Gastrocnemius medialis (tissue), 4 donors: ENCODE measurements around the gene PHKB.

Source experiments
- POLR2A ChIP-seq, 2 donors: fragments of 450-650 bp; IDR thresholded peaks; one replicate each; pipeline ENCODE4 v1.6.1; 2017; ENCODE audit warnings: antibody characterized with exemption in 2 of 2, mild to moderate bottlenecking in 2 of 2, moderate library complexity in 2 of 2
- TF ChIP-seq, protein P1 (sequence below), 5 experiments: fragments of 450-650 bp in 3 of 5; fragments of 200-600 bp in 2 of 5; sonication (generic) in 2 of 5; IDR thresholded peaks in 4 of 5; conservative IDR thresholded peaks in 1 of 5; 1 replicate in 4 of 5; 2 replicates in 1 of 5; pipeline ENCODE4 v1.5.1; 2016 to 2019; ENCODE audit warnings: antibody characterized with exemption in 5 of 5, mild to moderate bottlenecking in 3 of 5, moderate library complexity in 3 of 5

DNA sequence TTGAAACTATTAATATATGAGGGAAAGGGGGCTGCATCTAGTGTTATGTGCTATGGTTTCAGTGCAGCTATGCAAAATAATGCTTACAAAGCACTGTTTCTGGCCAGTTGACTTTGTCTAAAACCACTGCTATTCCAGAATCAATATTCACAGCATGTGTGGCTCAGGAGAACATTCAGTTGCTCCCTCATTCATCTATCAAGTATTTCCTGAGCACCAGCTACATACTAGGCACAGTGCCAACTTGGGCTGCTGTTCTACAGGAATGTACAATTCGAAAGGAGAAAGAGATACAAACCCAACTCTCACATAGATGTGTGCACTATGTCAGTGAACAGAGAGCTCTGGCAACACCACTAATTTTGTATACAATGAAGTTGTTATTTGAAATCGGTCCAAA is 183.0 kb downstream of the PHKB start:
- TF ChIP-seq, protein P1, sequence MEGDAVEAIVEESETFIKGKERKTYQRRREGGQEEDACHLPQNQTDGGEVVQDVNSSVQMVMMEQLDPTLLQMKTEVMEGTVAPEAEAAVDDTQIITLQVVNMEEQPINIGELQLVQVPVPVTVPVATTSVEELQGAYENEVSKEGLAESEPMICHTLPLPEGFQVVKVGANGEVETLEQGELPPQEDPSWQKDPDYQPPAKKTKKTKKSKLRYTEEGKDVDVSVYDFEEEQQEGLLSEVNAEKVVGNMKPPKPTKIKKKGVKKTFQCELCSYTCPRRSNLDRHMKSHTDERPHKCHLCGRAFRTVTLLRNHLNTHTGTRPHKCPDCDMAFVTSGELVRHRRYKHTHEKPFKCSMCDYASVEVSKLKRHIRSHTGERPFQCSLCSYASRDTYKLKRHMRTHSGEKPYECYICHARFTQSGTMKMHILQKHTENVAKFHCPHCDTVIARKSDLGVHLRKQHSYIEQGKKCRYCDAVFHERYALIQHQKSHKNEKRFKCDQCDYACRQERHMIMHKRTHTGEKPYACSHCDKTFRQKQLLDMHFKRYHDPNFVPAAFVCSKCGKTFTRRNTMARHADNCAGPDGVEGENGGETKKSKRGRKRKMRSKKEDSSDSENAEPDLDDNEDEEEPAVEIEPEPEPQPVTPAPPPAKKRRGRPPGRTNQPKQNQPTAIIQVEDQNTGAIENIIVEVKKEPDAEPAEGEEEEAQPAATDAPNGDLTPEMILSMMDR (IDR thresholded peaks at IDR 0.05 in 4 of 5, conservative IDR thresholded peaks at IDR 0.05 in 1 of 5): no peak
- TF ChIP-seq POLR2A (IDR thresholded peaks at IDR 0.05): no peak
